DMS53 treated with DMSO at 0.1 percent for 48 hours (cell line): ENCODE measurements around the gene BCAS1.

ENCODE experiments used
- DNase-seq: peaks from one replicate; lab custom pipeline; 2025; ENCODE audit not compliant: unreplicated experiment; lab: John Stamatoyannopoulos, UW

The BCAS1 gene

DNA sequence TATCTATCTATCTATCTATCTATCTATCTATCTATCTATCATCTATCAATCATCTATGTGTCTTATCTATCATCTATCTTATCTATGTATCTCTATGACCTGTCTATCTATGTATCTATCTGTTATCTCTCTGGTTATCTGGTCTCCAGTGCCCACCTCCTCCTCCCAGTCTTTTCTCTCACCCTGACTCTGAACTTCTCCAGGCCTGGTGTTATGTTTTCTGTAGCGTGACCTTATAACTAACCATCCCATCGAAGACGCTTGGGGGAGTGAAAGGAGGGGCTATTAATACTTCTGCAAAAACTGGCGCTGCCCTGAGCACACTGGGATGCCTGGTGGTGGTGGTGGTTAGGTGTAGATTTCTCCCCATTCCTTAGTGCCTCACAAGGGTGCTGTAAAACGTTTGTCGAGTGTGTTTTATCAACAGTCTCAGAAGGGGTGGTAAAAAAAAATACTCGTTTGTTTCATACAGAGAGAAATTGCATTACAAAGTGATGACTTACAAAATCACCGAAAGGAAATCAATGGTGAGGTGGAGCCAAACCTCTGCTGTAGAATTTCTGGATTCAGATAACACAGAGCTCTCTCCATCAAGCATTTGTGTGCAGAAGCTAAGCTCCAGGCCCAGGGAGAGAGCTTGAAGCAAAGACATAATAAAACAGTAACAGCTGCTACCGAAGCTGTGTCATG lies 156.2 kb downstream of the BCAS1 start:
- no peak for DNase-seq

DNA sequence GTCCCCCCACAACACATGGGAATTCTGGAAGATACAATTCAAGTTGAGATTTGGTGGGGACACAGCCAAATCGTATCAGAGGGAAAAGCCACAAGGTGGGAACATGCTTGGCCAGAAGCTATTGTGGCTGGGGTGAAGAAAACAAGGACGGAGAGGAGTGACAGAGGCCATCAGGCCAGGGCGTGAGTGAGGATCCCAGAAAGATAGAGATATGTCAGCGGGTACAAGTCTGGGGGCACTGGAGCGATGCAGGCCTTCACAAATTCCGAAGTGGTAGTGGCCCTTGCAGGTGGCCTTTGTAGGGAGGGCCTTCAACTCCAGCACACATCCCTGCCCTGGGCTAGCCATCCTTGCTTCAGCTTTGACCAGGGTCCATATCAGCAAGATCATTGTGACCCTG lies 159.1 kb downstream of the BCAS1 start:
- no peak for DNase-seq

- no peak for DNase-seq
These were observed 159.9 kb downstream of the BCAS1 start for GRCh38 chr20:53910351-53911002.

DNA sequence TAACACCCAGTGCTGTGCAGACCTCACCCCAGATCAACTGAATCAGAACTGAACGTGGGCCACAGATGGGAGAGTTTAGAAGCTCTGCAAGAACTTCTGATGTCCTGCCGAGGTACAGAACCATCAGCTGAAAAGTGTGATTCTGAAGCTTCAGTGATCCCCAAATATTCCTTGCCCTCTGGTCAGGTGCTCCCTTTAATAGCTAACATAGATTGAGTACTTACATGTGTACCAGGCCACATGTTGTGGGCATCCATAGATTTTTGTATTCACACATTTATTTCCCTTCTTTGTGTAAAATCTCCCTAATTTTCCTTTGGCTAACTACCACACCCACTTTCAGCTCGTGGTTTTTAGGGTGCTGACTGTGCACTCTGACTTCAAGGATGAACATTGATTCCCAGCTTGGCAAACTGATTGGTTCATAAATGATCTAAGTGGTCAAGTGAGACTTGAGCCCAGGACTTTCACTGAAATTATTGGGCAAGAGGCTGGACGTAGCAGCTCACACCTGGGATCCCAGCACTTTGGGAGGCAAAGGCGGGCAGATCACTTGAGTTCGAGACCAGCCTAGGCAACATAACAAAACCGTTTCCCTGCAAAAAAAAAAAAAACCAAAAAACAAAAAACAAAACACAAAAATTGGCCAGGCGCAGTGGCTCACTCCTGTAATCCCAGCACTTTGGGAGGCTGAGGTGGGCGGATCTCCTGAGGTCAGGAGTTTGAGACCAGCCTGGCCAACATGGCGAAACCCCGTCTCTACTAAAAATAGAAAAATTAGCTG lies 162.2 kb downstream of the BCAS1 start:
- DNase-seq, result no peak

DNA sequence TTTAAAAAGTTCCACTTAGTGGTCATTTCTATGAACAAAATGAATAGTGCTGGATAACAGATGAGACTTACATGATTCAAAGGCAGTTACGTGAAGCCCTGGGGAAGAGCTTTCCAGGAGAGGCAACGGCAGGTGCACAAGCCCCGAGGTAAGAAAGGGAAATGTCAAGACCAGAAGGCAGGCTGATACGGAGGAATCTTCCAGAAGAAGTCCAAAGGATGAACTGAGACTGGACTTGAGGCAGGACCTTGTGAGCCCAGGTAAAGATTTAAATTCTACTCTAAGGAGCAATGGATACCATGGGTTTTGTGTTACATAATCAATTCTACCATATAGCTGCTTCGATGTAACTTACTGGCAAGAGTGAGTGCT lies 164.6 kb downstream of the BCAS1 start:
- no peak for DNase-seq

GRCh38 chr20:53905019-53905819 lies 165.2 kb downstream of the BCAS1 start:
- no peak for DNase-seq

- no peak for DNase-seq
These were observed 166.1 kb downstream of the BCAS1 start for GRCh38 chr20:53904261-53904660.

DNA sequence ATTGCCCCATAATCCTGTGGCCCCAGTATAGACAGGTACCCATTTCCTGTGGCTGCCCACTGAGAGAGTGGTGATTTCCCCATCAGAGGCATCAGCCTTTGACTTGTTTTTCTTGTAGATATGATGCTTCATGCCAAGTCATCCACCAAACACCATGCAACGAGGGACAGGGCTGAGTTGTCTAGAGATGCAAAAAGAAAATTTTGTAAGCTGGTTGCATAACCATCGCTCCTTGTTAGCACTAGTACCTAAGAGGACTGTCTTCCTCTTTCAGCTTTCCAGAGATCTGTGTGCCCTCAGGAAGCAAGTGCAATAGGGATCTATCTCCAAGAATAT lies 166.8 kb downstream of the BCAS1 start:
- DNase-seq, result no peak

GRCh38 chr20:53902968-53903651 lies 167.3 kb downstream of the BCAS1 start:
- no peak for DNase-seq

GRCh38 chr20:53901497-53902096 lies 168.8 kb downstream of the BCAS1 start:
- no peak for DNase-seq

- no peak for DNase-seq
These were observed 169.3 kb downstream of the BCAS1 start for GRCh38 chr20:53901064-53901463.

- no peak for DNase-seq
These were observed 169.9 kb downstream of the BCAS1 start for GRCh38 chr20:53900380-53900999.

DNA sequence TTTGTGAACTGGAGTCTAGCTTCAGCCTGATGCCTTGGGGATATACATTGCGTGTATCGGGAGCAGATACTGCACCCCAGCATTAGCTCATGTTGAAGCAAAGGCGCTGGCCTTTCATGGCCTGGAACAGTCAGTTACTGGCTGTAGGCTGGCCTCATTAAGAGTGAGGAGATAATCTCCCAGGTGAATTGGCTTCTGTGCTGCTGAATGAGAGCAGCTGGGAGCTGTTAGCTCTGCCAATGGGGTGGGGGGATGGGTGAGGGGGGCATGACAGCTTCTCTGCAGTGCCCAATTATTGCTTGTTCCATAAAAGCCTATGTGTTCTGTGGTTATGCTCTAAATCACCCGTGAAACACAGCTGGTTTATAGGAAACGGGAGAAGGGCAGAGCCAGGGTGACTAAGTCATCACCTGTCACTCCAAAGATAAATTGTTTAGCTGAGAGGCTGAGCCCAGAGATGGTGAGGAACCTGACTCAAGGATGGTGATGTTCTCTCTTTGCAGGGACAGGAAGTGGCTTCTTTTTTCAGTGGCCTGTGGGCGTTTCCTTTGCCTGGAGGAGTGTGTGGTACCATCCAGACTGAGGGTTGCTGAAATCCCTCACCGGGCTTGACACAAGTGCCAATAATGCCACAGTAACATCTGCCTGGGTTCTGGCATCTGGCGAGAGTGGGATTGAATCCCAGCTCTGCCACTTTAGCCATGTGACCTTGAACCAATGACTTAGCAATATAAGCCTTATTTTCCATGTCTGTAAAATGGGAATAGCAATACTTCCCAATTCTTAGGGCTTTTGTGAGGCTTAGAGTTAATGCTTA lies 170.8 kb downstream of the BCAS1 start:
- DNase-seq, result peak; percentile 99

DNA sequence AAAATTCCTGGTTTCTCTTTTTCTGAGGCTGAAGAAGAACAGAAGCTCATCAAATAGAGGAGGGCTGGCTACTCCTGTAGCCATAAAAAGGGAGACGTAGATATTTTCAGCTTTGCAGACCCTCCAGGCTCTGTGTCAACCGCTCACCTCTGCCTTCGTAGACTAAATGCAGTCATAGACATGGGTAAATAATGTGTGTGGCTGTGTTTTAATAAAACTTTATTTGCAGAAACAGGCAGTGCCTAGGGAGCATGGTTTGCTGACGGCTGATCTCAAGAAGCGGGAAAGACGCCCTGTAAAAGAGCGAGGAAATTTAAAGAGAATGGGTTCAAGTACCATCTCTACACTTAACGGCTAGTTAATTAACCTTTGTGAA lies 171.8 kb downstream of the BCAS1 start:
- DNase-seq, result no peak

GRCh38 chr20:53897884-53898555 lies 172.4 kb downstream of the BCAS1 start:
- DNase-seq, result no peak

DNA sequence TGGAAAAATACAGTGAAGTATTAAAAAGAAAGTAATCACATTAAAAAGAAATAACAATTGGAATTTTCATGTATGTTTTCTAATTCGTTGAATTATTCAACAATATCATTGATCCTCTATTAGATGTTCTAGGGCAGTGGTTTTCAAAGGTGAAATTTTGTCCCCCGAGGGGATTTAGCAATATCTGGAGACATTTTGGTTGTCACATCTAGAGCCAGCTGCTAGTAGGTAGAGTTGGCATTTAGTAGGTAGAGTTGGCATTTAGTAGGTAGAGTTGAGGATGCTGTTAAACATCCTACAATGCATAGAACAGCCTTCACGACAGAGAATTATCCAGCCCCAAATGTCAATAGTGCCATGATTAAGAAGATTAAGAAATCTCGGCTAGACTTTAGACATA lies 173.7 kb downstream of the BCAS1 start:
- DNase-seq, result no peak

- DNase-seq, result no peak
These were observed 174.4 kb downstream of the BCAS1 start for GRCh38 chr20:53896041-53896440.

DNA sequence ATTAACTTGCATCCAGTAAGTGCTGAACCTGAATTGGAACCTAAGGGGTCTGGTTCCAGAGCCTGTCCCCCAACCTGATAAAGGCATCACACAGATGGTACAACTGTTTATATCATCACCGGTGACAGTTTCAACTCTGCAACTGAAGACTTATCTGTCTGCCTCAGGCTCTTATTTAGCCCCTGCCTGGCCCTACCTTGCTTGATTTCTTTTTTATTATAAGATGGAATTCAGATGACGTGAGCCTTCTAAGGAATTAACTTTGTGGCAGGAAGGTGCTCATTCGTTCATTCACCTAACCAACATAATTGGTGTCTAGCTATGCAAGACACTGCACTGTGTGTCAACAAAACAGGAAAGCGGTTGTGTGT lies 175.0 kb downstream of the BCAS1 start:
- DNase-seq, result no peak
